HepG2 (cell line): ENCODE results near the gene ABI3BP. TPM values are rescaled to one million over a fixed set of nuclear protein-coding genes. Genes with fewer than 3 reads are reported as not detected.

Experiments used
- ATAC-seq: fragments of 200-7000 bp; cut with Tn5 transposase; 3 replicates; pipeline ENCODE4 v1.9.1; 2020; ENCODE audit warnings: mild to moderate bottlenecking, moderate library complexity
- BruUV-seq: library from RNA; stranded (reverse); fragments of 400-500 nt; replicated peaks from 2 replicates; lab custom pipeline; 2021; lab: Mats Ljungman, UMichigan
- CTCF ChIA-PET: fragments of 300-600 bp; formaldehyde crosslinking; extraction: SDS; loops from one replicate; lab custom pipeline; 2021; ENCODE audit warnings: low total read pairs, inconsistent platforms, low intra/inter-chr PET ratio; lab: Yijun Ruan, JAX
- POLR2A ChIA-PET: fragments of 350-600 bp; sonication (Branson Sonifier 250); formaldehyde crosslinking; loops from one replicate; lab custom pipeline; 2020; ENCODE audit warnings: antibody characterized with exemption, inconsistent platforms; lab: Yijun Ruan, JAX
- DNase-seq: peaks from one replicate; pipeline ENCODE4 v3.0.0-alpha.2; 2015; ENCODE audit warnings: low spot score
- FAIRE-seq: peaks from 3 replicates; lab custom pipeline; 2011; peaks lifted over from hg19 to GRCh38; lab: Jason Lieb, UNC
- H2AFZ ChIP-seq: one replicate; pipeline ENCODE4 v1.6.1; 2011; ENCODE audit warnings: low read length, inconsistent platforms
- H3K27ac ChIP-seq: fragments of 300-600 bp; 3 replicates; pipeline ENCODE4 v1.8.0; 2011; ENCODE audit warnings: mixed run types, mild to moderate bottlenecking, mixed read lengths, low read length, inconsistent platforms; ENCODE audit not compliant: insufficient read depth; ENCODE audit errors: extremely low read length
- H3K27me3 ChIP-seq, 2 experiments: fragments of 200-600 bp in 1 of 2; 2 replicates in 1 of 2; 3 replicates in 1 of 2; pipeline versions ENCODE4 v1.6.0 to v1.8.0; 2011; ENCODE audit warnings: low read length in 2 of 2, mild to moderate bottlenecking in 2 of 2, moderate library complexity in 2 of 2, inconsistent platforms in 1 of 2; ENCODE audit not compliant: insufficient read depth in 2 of 2, control insufficient read depth in 1 of 2
- H3K36me3 ChIP-seq, 2 experiments: fragments of 200-600 bp in 1 of 2; replicated peaks in 1 of 2; 2 replicates in 1 of 2; 3 replicates in 1 of 2; pipeline versions ENCODE4 v1.5.1 to v1.8.0; 2011; ENCODE audit warnings: low read length in 2 of 2, inconsistent platforms in 1 of 2; ENCODE audit not compliant: insufficient read depth in 2 of 2, control insufficient read depth in 1 of 2
- H3K4me1 ChIP-seq: 2 replicates; pipeline ENCODE4 v1.5.1; 2012; ENCODE audit warnings: low read length, inconsistent platforms; ENCODE audit not compliant: insufficient read depth
- H3K4me2 ChIP-seq: 2 replicates; pipeline ENCODE4 v1.6.0; 2011; ENCODE audit warnings: low read depth, low read length, inconsistent platforms
- H3K4me3 ChIP-seq, 3 experiments: fragments of 200-600 bp in 1 of 3; sonication (generic), shearing (Covaris generic) in 1 of 3; replicated peaks in 1 of 3; 2 replicates each; pipeline ENCODE4 v1.5.1; 2011 to 2016; ENCODE audit warnings: low read length in 3 of 3, inconsistent platforms in 2 of 3, low read depth in 2 of 3, mild to moderate bottlenecking in 2 of 3, control low read depth in 1 of 3, mixed read lengths in 1 of 3; ENCODE audit not compliant: insufficient read depth in 1 of 3
- H3K79me2 ChIP-seq: one replicate; pipeline ENCODE4 v1.6.1; 2011; ENCODE audit warnings: low read length, inconsistent platforms; ENCODE audit not compliant: insufficient read depth
- H3K9ac ChIP-seq: 2 replicates; pipeline ENCODE4 v1.6.0; 2011; ENCODE audit warnings: mild to moderate bottlenecking, low read depth, low read length, inconsistent platforms; ENCODE audit not compliant: insufficient read depth
- H3K9me3 ChIP-seq: 2 replicates; pipeline ENCODE4 v1.5.1; 2012; ENCODE audit warnings: mild to moderate bottlenecking, low read length
- H4K20me1 ChIP-seq: 2 replicates; pipeline ENCODE4 v1.6.0; 2011; ENCODE audit warnings: inconsistent platforms, mild to moderate bottlenecking, low read length, moderate library complexity; ENCODE audit not compliant: insufficient read depth
- CHD4 ChIP-seq: fragments of 200-600 bp; sonication (generic); IDR thresholded peaks from 2 replicates; pipeline ENCODE4 v1.7.0; 2017; ENCODE audit warnings: mild to moderate bottlenecking, low read length, borderline replicate concordance
- HNRNPLL ChIP-seq: fragments of 200-400 bp; formaldehyde crosslinking; IDR thresholded peaks from 2 replicates; pipeline ENCODE4 v1.6.1; 2017; ENCODE audit warnings: mild to moderate bottlenecking, low read depth, low read length; ENCODE audit not compliant: poor library complexity, severe bottlenecking
- KDM5A ChIP-seq: fragments of 200-600 bp; sonication (generic); IDR thresholded peaks from 2 replicates; pipeline ENCODE4 v1.7.0; 2018; ENCODE audit warnings: antibody characterized with exemption, mild to moderate bottlenecking, low read length, borderline replicate concordance
- KLF12 ChIP-seq: sonication (generic); formaldehyde crosslinking; IDR thresholded peaks from 2 replicates; pipeline ENCODE4 v1.4.0; 2020; ENCODE audit warnings: missing genetic modification reagents, borderline replicate concordance
- KMT2B ChIP-seq: IDR thresholded peaks from 2 replicates; pipeline ENCODE4 v1.6.1; 2016; ENCODE audit warnings: missing genetic modification reagents, missing compliant biosample characterization
- MAFF ChIP-seq: IDR thresholded peaks from 2 replicates; pipeline ENCODE4 v1.6.1; 2011; ENCODE audit warnings: low read depth, low read length, improper control_type of control experiment
- NCOA1 ChIP-seq: sonication (generic); formaldehyde crosslinking; IDR thresholded peaks from 2 replicates; pipeline ENCODE4 v1.9.0; 2021; ENCODE audit warnings: missing genetic modification reagents
- PAX8 ChIP-seq: sonication (generic); formaldehyde crosslinking; IDR thresholded peaks from 2 replicates; pipeline ENCODE4 v1.8.0; 2022; ENCODE audit warnings: mild to moderate bottlenecking, missing genetic modification reagents, borderline replicate concordance
- SIX4 ChIP-seq: sonication (generic); formaldehyde crosslinking; IDR thresholded peaks from 2 replicates; pipeline ENCODE4 v1.4.0; 2020; ENCODE audit warnings: missing genetic modification reagents
- ZFP36L2 ChIP-seq: sonication (generic); formaldehyde crosslinking; IDR thresholded peaks from 2 replicates; pipeline ENCODE4 v1.4.0; 2020; ENCODE audit warnings: missing genetic modification reagents
- ZNF251 ChIP-seq: sonication (generic); formaldehyde crosslinking; IDR thresholded peaks from 2 replicates; pipeline ENCODE4 v1.9.0; 2021; ENCODE audit warnings: mild to moderate bottlenecking, missing genetic modification reagents
- ZNF329 ChIP-seq: sonication (generic); formaldehyde crosslinking; IDR thresholded peaks from 2 replicates; pipeline ENCODE4 v1.9.0; 2021; ENCODE audit warnings: low read depth, mild to moderate bottlenecking, missing genetic modification reagents
- ZNF33A ChIP-seq: sonication (generic); formaldehyde crosslinking; IDR thresholded peaks from 2 replicates; pipeline ENCODE4 v1.5.1; 2020; ENCODE audit warnings: missing genetic modification reagents, mild to moderate bottlenecking, moderate library complexity, borderline replicate concordance
- ZNF446 ChIP-seq: sonication (generic); formaldehyde crosslinking; IDR thresholded peaks from 2 replicates; pipeline ENCODE4 v1.5.0; 2020; ENCODE audit warnings: mild to moderate bottlenecking, missing genetic modification reagents
- ZNF556 ChIP-seq: sonication (generic); formaldehyde crosslinking; IDR thresholded peaks from 2 replicates; pipeline ENCODE4 v1.4.0; 2020; ENCODE audit warnings: mild to moderate bottlenecking, missing genetic modification reagents, borderline replicate concordance
- ZNF713 ChIP-seq: sonication (generic); formaldehyde crosslinking; IDR thresholded peaks from 2 replicates; pipeline ENCODE4 v1.4.0; 2020; ENCODE audit warnings: mild to moderate bottlenecking, missing genetic modification reagents
- WGBS: methylation state at CpG from one replicate; pipeline ENCODE4 v1.1.6; 2017; ENCODE audit warnings: low lambda C conversion rate; 5-methylcytosine and 5-hydroxymethylcytosine counted together
- in situ Hi-C: cut with HindIII; loops from 2 replicates; pipeline ENCODE4 v1.10.0; 2017; ENCODE audit warnings: low pct_unique_long_range_greater_than_20kb; ENCODE audit not compliant: extremely low pct_ligation_motif_present
- intact Hi-C: fragments of 100-400 bp; cut with micrococcal nuclease; formaldehyde crosslinking; loops from one replicate; pipeline ENCODE4 v1.10.0; 2022; ENCODE audit not compliant: unreplicated experiment
- polyA plus RNA-seq, 8 experiments: library from polyadenylated mRNA; depleted of rRNA in 3 of 8; stranded (reverse) in 7 of 8; unstranded in 1 of 8; fragments of >200 nt; fragmentation: Illumina TruSeq in 4 of 8; extraction: Trizol in 4 of 8; gene quantifications; 2 replicates each; pipeline versions ENCODE4 v1.2.1 to v1.2.3, GENCODE V29; 2011 to 2016; ENCODE audit warnings: low read depth in 4 of 8, missing spikeins in 1 of 8, mixed read lengths in 1 of 8; ENCODE audit not compliant: insufficient read depth in 1 of 8
- total RNA-seq, 5 experiments: library from RNA; depleted of rRNA; stranded (reverse); fragments of >200 nt; fragmentation: Illumina TruSeq; extraction: Trizol; gene quantifications; 2 replicates each; pipeline ENCODE4 v1.2.3, GENCODE V29; 2016; ENCODE audit warnings: low read depth in 1 of 5
- TF ChIP-seq, protein P1 (sequence below): IDR thresholded peaks from 2 replicates; pipeline ENCODE4 v1.6.1; 2018; ENCODE audit warnings: missing genetic modification reagents
- TF ChIP-seq, protein P2 (sequence below): sonication (generic); formaldehyde crosslinking; IDR thresholded peaks from 2 replicates; pipeline ENCODE4 v1.4.0; 2020; ENCODE audit warnings: mild to moderate bottlenecking, missing genetic modification reagents

ABI3BP gene
- total and polyA plus RNA-seq, 2 of the 13 experiments (the other 11 are each of a cell fraction or from before 2014, with no cell fraction given): not detected

DNA sequence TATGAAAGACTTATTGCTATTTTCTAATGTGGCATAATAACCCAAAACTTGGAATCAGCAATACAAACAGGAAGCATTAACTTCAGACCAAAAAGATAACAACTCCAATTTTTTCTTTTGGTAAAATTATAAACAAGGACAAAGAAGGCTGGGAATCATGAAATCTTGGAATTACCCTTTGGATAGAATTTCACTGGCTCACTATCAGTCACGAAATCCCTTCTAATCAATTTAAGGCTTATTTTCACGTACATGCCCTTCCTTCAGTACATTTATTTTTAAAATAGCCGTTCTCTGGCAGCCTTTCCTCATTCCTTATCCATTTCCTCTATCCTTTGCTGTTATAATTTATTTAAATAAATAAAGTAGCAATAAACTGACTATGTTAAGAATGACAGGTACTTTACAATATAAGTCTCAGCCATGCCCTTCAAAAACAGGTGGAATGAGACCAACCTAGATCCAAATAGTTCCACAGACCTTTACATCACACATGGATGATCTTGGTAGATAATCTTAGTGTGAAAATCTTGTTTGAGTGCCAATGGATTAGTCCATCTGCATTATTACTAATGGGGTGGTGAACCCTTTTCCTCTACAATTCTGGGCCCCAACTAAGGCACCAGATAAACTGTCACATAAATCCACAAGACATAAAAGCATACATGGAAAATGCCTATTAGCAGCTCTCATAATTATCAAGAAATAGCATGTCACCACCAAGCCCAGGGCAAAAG lies 38.9 kb downstream of the ABI3BP start:
- WGBS: 2% methylated on average over 3 of the region's 3 CpGs
- CTCF ChIA-PET: no interaction called here

DNA sequence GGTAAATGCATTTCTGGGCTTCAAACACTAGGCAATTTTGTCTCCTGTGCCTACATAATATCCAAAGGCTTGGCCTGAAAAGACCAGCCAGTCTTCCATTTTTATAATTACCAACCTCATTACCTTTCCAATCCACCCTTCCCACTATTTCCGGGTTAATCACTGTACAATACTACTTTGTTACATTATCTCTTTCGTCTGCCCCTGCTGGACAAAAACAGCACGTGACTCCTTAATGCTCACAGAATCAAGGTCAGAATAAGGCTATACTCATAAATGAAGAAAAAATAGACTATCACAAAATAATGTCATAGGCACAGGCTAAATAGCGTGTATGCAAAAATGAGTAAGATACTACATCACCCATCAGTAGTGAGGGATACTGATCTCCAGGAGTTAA lies 40.1 kb downstream of the ABI3BP start:
- Histone ChIP-seq H3K4me1 (no peaks in the 10 kb centered on the region), H4K20me1 (no peaks in the 10 kb centered on the region), H3K27me3 (no peaks in the 10 kb centered on the region), H3K4me2 (no peak overlapping the region), H3K9me3 (no peaks in the 10 kb centered on the region), H3K4me3 (no peak overlapping the region), H2AFZ (no peak overlapping the region), H3K36me3 (no peaks in the 10 kb centered on the region), H3K27ac (no peak overlapping the region), H3K79me2 (no peaks in the 10 kb centered on the region), H3K9ac (no peak overlapping the region)
- DNase-seq (no peak), FAIRE-seq (no peak), ATAC-seq (no peak)
- TF ChIP-seq NCOA1 (CRISPR knock-in tag) (no peak), KMT2B (CRISPR knock-in tag) (no peak), ZNF713 (CRISPR knock-in tag) (no peak), ZNF251 (no peak), HNRNPLL (no peak), KLF12 (no peak), MAFF (no peak), CHD4 (no peak)
- TF ChIP-seq, protein P1, sequence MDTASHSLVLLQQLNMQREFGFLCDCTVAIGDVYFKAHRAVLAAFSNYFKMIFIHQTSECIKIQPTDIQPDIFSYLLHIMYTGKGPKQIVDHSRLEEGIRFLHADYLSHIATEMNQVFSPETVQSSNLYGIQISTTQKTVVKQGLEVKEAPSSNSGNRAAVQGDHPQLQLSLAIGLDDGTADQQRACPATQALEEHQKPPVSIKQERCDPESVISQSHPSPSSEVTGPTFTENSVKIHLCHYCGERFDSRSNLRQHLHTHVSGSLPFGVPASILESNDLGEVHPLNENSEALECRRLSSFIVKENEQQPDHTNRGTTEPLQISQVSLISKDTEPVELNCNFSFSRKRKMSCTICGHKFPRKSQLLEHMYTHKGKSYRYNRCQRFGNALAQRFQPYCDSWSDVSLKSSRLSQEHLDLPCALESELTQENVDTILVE: no peak
- 2% methylated on average over 4 of the region's 4 CpGs for WGBS
- no TSS peak for BruUV-seq
- intact Hi-C loops: no loop called here
- POLR2A ChIA-PET: no interaction called here
- CTCF ChIA-PET: no interaction called here
- in situ Hi-C loops: no loop called here

More for the DNA sequence above, 38.9 kb downstream of the ABI3BP start:
- no peaks in the 10 kb centered on the region for H3K79me2 ChIP-seq
- H4K20me1 ChIP-seq: no peaks in the 10 kb centered on the region
- H3K4me3 ChIP-seq: no peak overlapping the region
- in situ Hi-C loops: no loop called here
- POLR2A ChIA-PET: no interaction called here
- H3K27ac ChIP-seq: no peak overlapping the region
- ATAC-seq (no peak), DNase-seq (no peak), FAIRE-seq (no peak)
- H3K9me3 ChIP-seq: no peaks in the 10 kb centered on the region
- H3K4me1 ChIP-seq: no peaks in the 10 kb centered on the region
- H3K27me3 ChIP-seq: no peaks in the 10 kb centered on the region
- BruUV-seq: no TSS peak
- no peak overlapping the region for H3K9ac ChIP-seq
- intact Hi-C loops: no loop called here
- H3K36me3 ChIP-seq: no peaks in the 10 kb centered on the region
- no peak overlapping the region for H2AFZ ChIP-seq
- no peak overlapping the region for H3K4me2 ChIP-seq
- TF ChIP-seq ZNF33A (CRISPR knock-in tag) (no peak), SIX4 (CRISPR knock-in tag) (no peak), ZNF446 (no peak), ZFP36L2 (CRISPR knock-in tag) (no peak), ZNF329 (CRISPR knock-in tag) (no peak), ZNF556 (CRISPR knock-in tag) (no peak), PAX8 (CRISPR knock-in tag) (no peak), KDM5A (no peak), ZNF713 (CRISPR knock-in tag) (no peak)
- TF ChIP-seq, protein P2, sequence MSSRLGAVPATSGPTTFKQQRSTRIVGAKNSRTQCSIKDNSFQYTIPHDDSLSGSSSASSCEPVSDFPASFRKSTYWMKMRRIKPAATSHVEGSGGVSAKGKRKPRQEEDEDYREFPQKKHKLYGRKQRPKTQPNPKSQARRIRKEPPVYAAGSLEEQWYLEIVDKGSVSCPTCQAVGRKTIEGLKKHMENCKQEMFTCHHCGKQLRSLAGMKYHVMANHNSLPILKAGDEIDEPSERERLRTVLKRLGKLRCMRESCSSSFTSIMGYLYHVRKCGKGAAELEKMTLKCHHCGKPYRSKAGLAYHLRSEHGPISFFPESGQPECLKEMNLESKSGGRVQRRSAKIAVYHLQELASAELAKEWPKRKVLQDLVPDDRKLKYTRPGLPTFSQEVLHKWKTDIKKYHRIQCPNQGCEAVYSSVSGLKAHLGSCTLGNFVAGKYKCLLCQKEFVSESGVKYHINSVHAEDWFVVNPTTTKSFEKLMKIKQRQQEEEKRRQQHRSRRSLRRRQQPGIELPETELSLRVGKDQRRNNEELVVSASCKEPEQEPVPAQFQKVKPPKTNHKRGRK: no peak
